C4-2B (cell line): Measurements from ENCODE around the gene RTKN.

Source experiments
- H3K27ac ChIP-seq: fragments of 450-650 bp; 2 replicates; pipeline ENCODE4 v1.5.1; 2017
- ZFX ChIP-seq: fragments of 450-650 bp; IDR thresholded peaks from 2 replicates; pipeline ENCODE4 v1.6.1; 2017
- TF ChIP-seq, protein P1 (sequence below): fragments of 450-650 bp; conservative IDR thresholded peaks from 2 replicates; pipeline ENCODE4 v1.5.1; 2017; ENCODE audit warnings: mild to moderate bottlenecking

Gene RTKN

DNA sequence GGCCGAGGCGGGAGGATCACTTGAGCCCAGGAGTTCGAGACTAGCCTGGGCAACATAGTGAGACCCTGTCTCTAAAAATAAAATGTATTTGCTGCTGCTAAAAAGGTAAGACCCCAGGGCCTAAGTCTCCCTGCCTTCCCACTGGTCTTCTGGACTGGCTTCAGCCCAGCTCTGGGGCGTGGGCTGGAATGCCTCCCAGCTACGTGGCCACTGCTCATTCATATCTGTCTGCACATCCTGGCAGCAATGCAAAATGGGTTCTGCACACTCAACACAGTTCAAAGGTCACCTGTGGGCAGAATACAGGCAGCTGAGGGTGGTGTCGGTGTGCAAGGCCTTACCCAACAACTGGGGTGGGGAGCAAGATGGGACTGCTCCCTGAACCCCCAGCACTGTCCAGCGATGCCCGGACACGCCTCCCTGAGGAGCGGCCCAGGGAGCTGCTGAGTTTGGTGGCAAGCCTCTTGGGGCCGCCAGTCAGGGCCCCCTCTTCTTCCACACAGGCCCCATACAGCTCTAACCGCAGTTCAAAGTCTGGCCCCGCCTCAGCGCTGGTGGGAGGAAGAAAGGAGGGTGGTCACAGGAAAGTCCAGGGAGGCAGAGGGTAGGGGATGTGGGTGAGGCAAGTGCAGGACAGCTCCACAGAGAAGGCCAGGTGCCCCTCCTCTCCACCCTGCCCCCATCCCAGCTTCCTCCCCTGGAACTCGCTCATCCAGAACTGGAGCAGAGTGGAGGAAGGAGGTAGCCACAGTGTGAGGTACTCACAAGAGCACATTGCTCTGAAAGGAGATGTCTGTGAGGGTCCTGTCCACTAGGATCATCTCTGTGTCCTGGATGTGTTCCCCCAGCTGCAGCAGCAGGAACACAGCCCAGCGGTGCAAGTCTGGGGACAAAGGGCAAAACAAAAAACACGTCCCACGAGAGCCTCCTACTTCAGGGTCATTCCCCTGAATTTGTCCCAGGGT lies 12.0 kb downstream of the RTKN start:
- no peak for TF ChIP-seq ZFX
- TF ChIP-seq, protein P1, sequence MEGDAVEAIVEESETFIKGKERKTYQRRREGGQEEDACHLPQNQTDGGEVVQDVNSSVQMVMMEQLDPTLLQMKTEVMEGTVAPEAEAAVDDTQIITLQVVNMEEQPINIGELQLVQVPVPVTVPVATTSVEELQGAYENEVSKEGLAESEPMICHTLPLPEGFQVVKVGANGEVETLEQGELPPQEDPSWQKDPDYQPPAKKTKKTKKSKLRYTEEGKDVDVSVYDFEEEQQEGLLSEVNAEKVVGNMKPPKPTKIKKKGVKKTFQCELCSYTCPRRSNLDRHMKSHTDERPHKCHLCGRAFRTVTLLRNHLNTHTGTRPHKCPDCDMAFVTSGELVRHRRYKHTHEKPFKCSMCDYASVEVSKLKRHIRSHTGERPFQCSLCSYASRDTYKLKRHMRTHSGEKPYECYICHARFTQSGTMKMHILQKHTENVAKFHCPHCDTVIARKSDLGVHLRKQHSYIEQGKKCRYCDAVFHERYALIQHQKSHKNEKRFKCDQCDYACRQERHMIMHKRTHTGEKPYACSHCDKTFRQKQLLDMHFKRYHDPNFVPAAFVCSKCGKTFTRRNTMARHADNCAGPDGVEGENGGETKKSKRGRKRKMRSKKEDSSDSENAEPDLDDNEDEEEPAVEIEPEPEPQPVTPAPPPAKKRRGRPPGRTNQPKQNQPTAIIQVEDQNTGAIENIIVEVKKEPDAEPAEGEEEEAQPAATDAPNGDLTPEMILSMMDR: no peak
- H3K27ac ChIP-seq: no peak overlapping the region

DNA sequence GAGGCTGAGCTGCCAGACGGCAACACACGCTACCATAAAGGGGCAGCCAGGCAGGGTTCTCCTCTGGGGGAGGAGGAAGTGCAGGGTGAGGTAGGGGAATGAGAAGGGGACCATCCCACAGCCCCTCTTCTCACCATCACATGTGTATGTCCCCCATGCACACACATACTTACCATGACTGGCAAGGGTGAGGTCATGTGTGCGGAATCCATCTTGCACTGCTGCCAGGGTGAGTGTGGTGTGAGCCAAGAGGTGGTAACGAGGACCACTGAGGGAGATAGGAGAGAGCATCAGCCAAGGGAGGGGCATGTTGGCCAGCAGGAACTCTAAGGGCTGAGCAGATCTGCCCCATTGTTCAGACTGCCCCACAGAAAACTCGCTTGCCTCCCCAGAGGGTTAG lies 13.1 kb downstream of the RTKN start:
- no peak overlapping the region for H3K27ac ChIP-seq
- TF ChIP-seq, protein P1: no peak

DNA sequence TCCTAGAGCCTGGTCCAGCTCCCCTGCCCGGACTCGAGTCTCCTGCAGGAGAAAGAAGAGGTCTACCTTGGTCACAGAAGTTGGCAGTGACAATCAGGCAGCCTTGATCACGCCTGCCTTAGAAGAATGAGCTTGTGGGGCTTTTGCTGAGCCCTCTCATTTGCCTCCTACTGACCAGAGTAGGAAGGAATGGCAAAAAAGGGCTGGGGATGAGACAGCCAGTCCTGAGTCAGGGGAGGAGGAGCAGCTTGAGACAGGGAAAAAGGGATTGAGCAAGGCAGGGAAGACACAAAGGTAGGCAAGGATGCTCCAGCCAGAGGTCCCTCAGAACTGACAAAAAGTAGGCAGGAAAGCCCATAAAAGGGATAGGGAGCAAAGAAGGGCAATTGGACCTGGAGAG lies 14.2 kb downstream of the RTKN start:
- TF ChIP-seq ZFX: no peak
- TF ChIP-seq, protein P1: no peak
- no peak overlapping the region for H3K27ac ChIP-seq

DNA sequence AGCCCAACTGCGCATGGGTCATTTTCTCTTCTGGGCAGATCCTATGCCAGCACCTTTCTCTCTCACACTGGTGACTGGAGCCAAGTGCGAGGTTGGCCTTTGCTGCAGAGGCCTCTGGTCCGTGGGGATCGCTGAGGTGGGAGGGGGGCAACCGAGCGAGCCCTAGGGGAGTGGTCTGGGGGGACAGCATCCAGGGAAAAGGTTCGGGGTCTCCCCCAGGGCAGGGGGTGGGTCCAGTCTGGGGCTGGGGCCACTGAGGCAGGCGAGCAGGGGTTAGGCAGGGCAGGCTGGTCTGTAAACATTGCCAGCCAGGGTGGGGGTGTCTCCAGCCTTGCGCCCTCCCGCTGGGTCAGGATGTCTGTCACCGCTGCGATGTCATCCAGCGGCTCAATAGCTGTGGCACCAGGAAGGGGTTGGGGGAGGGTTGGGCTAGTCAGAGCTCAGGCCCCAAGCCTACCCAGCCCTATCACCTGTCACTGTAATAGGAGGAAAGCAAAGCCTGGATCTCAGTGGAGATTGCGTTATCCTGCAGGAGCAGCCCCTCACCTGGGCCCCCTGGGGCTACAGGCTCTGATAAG lies 15.5 kb downstream of the RTKN start:
- TF ChIP-seq ZFX: no peak
- TF ChIP-seq, protein P1: no peak
- H3K27ac ChIP-seq: no peak overlapping the region

DNA sequence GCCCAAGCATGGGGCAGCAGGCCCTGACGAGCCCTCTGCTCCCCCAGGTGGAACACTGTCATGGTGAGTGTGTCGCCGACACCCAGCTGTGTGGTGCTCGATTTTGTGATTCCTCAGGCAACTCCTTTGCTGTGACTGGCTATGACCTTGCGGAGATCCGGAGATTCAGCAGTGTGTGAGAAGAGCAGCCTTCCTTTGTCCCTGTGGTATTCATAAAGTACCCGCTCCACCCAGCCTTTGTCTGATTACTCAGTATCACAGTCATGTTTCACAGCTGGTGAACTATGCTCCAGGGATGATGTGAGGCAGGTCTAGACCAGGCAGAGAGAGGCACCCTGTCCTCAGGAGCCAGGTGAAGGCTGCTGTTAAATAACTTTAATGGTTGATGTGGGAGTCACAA lies 16.2 kb downstream of the RTKN start:
- no peak overlapping the region for H3K27ac ChIP-seq
- TF ChIP-seq ZFX: no peak
- TF ChIP-seq, protein P1: no peak

DNA sequence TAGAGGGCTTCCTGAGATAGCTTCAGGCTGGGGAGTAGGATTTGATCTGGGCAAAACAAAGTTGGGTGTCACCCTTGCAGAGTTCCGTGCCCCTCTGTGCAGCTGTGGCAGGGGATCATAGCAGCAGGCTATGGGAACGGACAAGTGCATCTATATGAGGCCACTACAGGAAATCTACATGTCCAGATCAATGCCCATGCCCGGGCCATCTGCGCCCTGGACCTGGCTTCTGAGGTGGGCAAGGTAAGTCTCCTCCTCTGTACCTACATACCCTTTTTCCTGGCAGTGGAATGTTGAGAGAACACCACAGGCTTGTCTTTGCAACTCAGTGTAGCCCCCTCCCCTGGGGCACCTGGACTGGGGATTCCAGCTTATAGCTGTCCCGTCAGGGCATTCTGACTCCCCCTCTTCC lies 16.7 kb downstream of the RTKN start:
- TF ChIP-seq, protein P1: no peak
- TF ChIP-seq ZFX: no peak
- H3K27ac ChIP-seq: no peak overlapping the region

DNA sequence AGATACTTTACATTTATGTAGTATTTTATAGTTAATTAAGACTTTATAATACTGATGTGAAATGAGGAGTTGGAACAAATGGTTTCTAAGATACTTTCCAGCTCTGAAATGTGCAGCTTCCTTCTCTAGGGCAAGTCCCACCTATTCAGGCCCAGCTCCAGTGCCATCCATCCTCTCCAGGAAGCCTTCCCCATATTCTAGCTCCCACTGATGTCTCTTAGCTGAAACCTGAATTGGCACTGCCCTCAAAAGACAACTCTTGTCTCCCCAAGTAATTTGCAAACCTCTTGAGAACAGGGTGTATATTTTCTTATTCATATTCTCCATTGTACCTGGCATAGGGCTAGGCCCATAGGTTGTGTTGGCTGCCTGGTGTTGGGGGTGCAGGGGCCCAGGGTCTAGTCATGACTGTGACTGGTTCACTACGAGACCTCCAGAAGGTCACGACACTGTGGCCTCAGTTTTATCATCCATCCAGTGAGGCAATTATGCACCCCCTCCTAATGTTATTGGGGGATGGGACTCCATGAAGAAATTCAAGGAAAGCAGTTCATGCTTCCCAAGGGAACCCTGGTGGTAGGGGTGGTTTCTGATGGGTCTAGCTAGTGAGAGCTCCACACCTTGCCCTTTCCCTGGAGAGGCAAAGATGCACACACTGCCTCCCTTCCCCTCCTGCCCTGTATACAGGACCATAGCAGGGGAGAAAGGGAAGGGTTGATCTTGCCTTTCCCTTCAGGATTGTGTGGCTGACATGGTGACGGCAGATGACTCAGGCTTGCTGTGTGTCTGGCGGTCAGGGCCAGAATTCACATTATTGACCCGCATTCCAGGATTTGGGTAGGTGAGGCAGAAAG lies 17.4 kb downstream of the RTKN start:
- H3K27ac ChIP-seq: no peak overlapping the region
- TF ChIP-seq, protein P1: no peak
- TF ChIP-seq ZFX: no peak
